ENCODE measurements around the gene SEMA3G.
A peak's percentile ranks its signal among the peaks of the same experiment; 100 is the strongest.

SEMA3G gene

GRCh38 chr3:52394751-52395502 is 50.0 kb downstream of the SEMA3G start:
- no peak for DNase-seq (ENCODE audit: low spot score)

GRCh38 chr3:52393959-52394670 is 50.8 kb downstream of the SEMA3G start:
- no peak for DNase-seq (ENCODE audit: low spot score)

GRCh38 chr3:52393131-52393807 is 51.6 kb downstream of the SEMA3G start:
- no peak for DNase-seq (ENCODE audit: low spot score)

DNA sequence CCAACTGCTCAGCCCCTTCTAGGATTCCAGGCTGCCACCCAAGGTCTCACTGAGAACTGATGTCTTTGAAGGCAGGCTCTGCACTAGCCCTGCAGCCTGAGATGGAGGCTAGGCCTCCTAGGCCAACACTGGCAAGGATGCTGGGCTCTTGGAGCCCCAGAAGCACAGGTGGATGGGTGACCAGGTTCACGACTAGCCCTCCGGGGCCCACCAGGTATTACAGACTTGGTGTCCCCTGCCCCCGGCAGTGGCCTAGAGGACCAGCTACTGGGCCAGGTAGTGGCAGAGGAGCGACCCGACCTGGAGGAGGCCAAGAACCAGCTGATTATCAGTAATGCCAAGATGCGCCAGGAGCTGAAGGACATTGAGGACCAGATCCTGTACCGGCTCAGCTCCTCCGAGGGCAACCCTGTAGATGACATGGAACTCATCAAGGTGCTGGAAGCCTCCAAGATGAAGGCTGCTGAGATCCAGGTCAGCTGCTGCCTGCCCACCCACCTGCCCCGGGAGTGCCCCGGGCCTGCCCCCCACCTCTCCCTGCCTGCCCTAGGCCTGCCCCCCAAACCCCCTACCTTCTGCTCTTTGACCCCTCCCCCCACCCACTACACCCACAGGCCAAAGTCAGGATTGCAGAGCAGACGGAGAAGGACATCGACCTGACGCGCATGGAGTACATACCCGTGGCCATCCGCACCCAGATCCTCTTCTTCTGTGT is 52.5 kb downstream of the SEMA3G start:
- DNase-seq (ENCODE audit: low spot score) = no peak

- DNase-seq (ENCODE audit: low spot score) = no peak
Observed at GRCh38 chr3:52391096-52391495, 53.8 kb downstream of the SEMA3G start.

DNA sequence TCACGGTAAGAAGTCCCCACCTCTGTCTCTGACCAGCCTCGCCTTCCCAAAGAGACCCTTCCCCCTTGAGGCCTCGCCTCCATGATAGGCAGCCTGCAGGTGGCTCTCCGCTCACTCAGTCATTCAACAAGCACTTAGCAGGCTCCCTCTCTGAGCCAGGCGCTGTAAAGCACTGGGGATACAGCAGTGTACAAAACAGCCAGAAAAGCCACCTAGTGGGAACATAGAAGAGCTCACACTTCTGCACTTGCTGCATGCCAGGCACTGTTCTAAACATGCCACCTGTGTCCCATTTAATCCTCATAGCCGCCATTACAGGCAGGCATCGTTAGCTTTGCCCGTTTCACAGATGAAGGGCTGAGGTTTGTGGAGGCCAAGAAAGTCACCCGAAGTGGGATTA is 56.0 kb downstream of the SEMA3G start:
- no peak for DNase-seq (ENCODE audit: low spot score)

GRCh38 chr3:52388348-52388821 is 56.5 kb downstream of the SEMA3G start:
- DNase-seq (ENCODE audit: low spot score) = no peak

DNA sequence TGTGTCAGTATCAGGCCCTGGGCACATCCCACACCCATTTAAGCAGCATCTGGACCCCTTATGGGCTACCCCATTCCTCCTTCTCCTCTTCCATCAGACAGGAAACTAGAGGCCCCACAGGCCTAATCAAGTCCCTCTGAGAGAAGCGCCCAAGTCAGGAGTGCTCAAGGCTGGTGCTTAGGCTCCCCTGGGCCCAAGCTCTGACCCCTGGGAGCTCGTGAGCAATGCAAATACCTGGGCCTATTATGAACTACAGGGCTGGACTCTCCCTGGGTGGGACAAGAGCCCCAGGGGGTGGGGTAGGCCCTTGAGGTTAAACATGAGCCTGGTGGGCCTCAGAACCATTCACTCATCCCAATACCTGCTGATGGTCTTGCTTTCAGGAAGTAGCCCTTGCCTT is 57.4 kb downstream of the SEMA3G start:
- no peak for DNase-seq (ENCODE audit: low spot score)

GRCh38 chr3:52385157-52385556 is 59.7 kb downstream of the SEMA3G start:
- DNase-seq (ENCODE audit: low spot score) = peak; percentile 80

GRCh38 chr3:52384019-52384761 is 60.7 kb downstream of the SEMA3G start:
- DNase-seq (ENCODE audit: low spot score) = no peak

DNA sequence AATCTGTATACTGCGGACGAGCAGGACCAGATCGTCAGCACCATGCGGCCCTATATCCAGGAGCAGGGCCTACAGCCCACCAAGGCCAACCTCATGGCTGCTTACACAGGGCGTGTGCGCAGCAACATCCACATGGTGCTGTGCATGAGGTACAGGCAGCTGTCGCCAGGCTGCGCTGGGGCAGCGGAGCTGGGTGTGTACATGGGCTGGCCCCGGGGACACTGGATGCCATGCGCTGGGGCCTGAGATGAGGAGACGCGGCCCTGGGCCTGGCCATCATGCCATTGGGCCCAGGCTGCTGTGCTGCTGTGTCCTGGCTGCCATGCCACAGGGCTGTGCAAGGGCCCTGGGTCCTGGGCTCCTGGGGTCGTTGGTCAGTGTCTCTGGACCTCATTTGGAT is 61.5 kb downstream of the SEMA3G start:
- DNase-seq (ENCODE audit: low spot score) = no peak

Data from D341Med (cell line).